ENCODE results near the gene NFASC. TPM values are rescaled to one million over a fixed set of nuclear protein-coding genes. Genes with fewer than 3 reads are reported as not detected.
A peak's percentile ranks its signal among the peaks of the same experiment; 100 is the strongest.

The NFASC gene
- total and polyA plus RNA-seq, 2 experiments from 2014 or later: 3.9 to 11.7 TPM

- ATAC-seq (no peak), DNase-seq (ENCODE audit: low spot score) (no peak)
- Histone ChIP-seq H4K20me1 (replicated peaks; ENCODE audit: insufficient read depth) (no peaks in the 10 kb centered on the region), H3K4me3 (no peak overlapping the region), H3K9me2 (ENCODE audit: insufficient read depth) (no peaks in the 10 kb centered on the region), H3K27ac (ENCODE audit: low read depth) (peak overlapping the region; percentile 84), H2AFZ (0 out of 2 replicates have a peak overlapping the region, but pooled peaks have one; percentile 6), H3F3A (replicated peaks; ENCODE audit: low read depth) (no peaks in the 10 kb centered on the region; the same call in 1 of the 2 replicates), H3K27me3 (ENCODE audit: insufficient read depth) (no peaks in the 10 kb centered on the region), H3K36me3 (ENCODE audit: insufficient read depth) (no peaks in the 10 kb centered on the region), H3K4me2 (peak overlapping the region; percentile 31; the same call in 1 of the 2 replicates), H3K4me1 (ENCODE audit: insufficient read depth) (peaks cover 73% of the 10 kb centered on the region), H3K79me2 (replicated peaks; ENCODE audit: insufficient read depth) (no peaks in the 10 kb centered on the region)
- peaks cover 77% of the 10 kb centered on the region for H3K4me1 Mint-ChIP-seq
- no peaks in the 10 kb centered on the region for H3K9me3 Mint-ChIP-seq
- peaks cover 9% of the 10 kb centered on the region for H3K27me3 Mint-ChIP-seq (ENCODE audit: insufficient read depth, low read depth, poor library complexity)
- H3K4me3 Mint-ChIP-seq: peak overlapping the region; percentile 13; the same call in 2 of the 3 replicates
- H3K27ac Mint-ChIP-seq: peak overlapping the region; percentile 87
- TF ChIP-seq, protein P1, sequence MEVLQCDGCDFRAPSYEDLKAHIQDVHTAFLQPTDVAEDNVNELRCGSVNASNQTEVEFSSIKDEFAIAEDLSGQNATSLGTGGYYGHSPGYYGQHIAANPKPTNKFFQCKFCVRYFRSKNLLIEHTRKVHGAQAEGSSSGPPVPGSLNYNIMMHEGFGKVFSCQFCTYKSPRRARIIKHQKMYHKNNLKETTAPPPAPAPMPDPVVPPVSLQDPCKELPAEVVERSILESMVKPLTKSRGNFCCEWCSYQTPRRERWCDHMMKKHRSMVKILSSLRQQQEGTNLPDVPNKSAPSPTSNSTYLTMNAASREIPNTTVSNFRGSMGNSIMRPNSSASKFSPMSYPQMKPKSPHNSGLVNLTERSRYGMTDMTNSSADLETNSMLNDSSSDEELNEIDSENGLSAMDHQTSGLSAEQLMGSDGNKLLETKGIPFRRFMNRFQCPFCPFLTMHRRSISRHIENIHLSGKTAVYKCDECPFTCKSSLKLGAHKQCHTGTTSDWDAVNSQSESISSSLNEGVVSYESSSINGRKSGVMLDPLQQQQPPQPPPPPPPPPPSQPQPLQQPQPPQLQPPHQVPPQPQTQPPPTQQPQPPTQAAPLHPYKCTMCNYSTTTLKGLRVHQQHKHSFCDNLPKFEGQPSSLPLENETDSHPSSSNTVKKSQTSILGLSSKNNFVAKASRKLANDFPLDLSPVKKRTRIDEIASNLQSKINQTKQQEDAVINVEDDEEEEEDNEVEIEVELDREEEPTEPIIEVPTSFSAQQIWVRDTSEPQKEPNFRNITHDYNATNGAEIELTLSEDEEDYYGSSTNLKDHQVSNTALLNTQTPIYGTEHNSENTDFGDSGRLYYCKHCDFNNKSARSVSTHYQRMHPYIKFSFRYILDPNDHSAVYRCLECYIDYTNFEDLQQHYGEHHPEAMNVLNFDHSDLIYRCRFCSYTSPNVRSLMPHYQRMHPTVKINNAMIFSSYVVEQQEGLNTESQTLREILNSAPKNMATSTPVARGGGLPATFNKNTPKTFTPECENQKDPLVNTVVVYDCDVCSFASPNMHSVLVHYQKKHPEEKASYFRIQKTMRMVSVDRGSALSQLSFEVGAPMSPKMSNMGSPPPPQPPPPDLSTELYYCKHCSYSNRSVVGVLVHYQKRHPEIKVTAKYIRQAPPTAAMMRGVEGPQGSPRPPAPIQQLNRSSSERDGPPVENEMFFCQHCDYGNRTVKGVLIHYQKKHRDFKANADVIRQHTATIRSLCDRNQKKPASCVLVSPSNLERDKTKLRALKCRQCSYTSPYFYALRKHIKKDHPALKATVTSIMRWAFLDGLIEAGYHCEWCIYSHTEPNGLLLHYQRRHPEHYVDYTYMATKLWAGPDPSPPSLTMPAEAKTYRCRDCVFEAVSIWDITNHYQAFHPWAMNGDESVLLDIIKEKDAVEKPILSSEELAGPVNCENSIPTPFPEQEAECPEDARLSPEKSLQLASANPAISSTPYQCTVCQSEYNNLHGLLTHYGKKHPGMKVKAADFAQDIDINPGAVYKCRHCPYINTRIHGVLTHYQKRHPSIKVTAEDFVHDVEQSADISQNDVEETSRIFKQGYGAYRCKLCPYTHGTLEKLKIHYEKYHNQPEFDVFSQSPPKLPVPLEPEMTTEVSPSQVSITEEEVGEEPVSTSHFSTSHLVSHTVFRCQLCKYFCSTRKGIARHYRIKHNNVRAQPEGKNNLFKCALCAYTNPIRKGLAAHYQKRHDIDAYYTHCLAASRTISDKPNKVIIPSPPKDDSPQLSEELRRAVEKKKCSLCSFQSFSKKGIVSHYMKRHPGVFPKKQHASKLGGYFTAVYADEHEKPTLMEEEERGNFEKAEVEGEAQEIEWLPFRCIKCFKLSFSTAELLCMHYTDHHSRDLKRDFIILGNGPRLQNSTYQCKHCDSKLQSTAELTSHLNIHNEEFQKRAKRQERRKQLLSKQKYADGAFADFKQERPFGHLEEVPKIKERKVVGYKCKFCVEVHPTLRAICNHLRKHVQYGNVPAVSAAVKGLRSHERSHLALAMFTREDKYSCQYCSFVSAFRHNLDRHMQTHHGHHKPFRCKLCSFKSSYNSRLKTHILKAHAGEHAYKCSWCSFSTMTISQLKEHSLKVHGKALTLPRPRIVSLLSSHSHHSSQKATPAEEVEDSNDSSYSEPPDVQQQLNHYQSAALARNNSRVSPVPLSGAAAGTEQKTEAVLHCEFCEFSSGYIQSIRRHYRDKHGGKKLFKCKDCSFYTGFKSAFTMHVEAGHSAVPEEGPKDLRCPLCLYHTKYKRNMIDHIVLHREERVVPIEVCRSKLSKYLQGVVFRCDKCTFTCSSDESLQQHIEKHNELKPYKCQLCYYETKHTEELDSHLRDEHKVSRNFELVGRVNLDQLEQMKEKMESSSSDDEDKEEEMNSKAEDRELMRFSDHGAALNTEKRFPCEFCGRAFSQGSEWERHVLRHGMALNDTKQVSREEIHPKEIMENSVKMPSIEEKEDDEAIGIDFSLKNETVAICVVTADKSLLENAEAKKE (CRISPR knock-in tag; IDR thresholded peaks at IDR 0.05): no peak
- TF ChIP-seq NANOG (IDR thresholded peaks at IDR 0.05; ENCODE audit: borderline replicate concordance) (no peak), ZNF331 (CRISPR knock-in tag; IDR thresholded peaks at IDR 0.05; ENCODE audit: low read depth) (no peak), EZH2 (IDR thresholded peaks at IDR 0.05; ENCODE audit: low read depth, unreplicated experiment) (no peak), JUNB (IDR thresholded peaks at IDR 0.05; ENCODE audit: unreplicated experiment) (no peak), POLR2AphosphoS5 (IDR thresholded peaks at IDR 0.05; ENCODE audit: low read depth) (no peak), ETS1 (IDR thresholded peaks at IDR 0.05) (no peak), ZNF114 (CRISPR knock-in tag; IDR thresholded peaks at IDR 0.05) (no peak), EZH2phosphoT487 (IDR thresholded peaks at IDR 0.05; ENCODE audit: unreplicated experiment) (no peak), STAT1 (IDR thresholded peaks at IDR 0.05; ENCODE audit: unreplicated experiment) (no peak), CREB1 (CRISPR knock-in tag; IDR thresholded peaks at IDR 0.05; ENCODE audit: low read depth) (no peak)
- TF ChIP-seq, protein P2, sequence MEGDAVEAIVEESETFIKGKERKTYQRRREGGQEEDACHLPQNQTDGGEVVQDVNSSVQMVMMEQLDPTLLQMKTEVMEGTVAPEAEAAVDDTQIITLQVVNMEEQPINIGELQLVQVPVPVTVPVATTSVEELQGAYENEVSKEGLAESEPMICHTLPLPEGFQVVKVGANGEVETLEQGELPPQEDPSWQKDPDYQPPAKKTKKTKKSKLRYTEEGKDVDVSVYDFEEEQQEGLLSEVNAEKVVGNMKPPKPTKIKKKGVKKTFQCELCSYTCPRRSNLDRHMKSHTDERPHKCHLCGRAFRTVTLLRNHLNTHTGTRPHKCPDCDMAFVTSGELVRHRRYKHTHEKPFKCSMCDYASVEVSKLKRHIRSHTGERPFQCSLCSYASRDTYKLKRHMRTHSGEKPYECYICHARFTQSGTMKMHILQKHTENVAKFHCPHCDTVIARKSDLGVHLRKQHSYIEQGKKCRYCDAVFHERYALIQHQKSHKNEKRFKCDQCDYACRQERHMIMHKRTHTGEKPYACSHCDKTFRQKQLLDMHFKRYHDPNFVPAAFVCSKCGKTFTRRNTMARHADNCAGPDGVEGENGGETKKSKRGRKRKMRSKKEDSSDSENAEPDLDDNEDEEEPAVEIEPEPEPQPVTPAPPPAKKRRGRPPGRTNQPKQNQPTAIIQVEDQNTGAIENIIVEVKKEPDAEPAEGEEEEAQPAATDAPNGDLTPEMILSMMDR (conservative IDR thresholded peaks at IDR 0.05; ENCODE audit: low read depth in 2 of 2): no peak
- TF ChIP-seq, protein P3, sequence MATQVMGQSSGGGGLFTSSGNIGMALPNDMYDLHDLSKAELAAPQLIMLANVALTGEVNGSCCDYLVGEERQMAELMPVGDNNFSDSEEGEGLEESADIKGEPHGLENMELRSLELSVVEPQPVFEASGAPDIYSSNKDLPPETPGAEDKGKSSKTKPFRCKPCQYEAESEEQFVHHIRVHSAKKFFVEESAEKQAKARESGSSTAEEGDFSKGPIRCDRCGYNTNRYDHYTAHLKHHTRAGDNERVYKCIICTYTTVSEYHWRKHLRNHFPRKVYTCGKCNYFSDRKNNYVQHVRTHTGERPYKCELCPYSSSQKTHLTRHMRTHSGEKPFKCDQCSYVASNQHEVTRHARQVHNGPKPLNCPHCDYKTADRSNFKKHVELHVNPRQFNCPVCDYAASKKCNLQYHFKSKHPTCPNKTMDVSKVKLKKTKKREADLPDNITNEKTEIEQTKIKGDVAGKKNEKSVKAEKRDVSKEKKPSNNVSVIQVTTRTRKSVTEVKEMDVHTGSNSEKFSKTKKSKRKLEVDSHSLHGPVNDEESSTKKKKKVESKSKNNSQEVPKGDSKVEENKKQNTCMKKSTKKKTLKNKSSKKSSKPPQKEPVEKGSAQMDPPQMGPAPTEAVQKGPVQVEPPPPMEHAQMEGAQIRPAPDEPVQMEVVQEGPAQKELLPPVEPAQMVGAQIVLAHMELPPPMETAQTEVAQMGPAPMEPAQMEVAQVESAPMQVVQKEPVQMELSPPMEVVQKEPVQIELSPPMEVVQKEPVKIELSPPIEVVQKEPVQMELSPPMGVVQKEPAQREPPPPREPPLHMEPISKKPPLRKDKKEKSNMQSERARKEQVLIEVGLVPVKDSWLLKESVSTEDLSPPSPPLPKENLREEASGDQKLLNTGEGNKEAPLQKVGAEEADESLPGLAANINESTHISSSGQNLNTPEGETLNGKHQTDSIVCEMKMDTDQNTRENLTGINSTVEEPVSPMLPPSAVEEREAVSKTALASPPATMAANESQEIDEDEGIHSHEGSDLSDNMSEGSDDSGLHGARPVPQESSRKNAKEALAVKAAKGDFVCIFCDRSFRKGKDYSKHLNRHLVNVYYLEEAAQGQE (IDR thresholded peaks at IDR 0.05; ENCODE audit: unreplicated experiment): no peak
- peaks cover 3% of the 10 kb centered on the region; the same call in 1 of the 3 replicates for H3K36me3 Mint-ChIP-seq (ENCODE audit: low read depth)
These were observed 53.0 kb downstream of the NFASC start for GRCh38 chr1:204923626-204924012.
